ENCODE data around the gene BLID.

BLID gene

GRCh38 chr11:122103726-122104125 is 12.3 kb downstream of the BLID start:
- DNase-seq: no peak

DNA sequence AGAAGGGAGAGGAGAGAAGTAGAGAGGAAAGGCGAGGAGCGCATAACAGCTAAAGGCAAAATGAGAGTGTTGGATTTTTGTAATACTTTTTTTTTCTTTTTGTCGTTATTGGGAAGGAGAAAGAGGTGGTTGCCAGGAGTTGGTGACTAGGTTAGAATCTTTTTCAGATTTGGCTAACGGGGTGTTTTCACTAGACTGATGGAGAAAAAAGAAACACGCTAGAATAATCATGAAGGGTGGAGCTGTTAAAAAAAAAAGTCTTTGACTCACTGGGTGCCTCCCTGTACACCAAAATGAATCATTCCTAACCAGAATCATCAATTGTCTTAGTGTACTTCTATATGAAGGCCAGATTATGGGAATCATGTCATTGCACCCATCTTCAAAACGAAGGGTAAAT is 12.7 kb downstream of the BLID start:
- DNase-seq: no peak

DNA sequence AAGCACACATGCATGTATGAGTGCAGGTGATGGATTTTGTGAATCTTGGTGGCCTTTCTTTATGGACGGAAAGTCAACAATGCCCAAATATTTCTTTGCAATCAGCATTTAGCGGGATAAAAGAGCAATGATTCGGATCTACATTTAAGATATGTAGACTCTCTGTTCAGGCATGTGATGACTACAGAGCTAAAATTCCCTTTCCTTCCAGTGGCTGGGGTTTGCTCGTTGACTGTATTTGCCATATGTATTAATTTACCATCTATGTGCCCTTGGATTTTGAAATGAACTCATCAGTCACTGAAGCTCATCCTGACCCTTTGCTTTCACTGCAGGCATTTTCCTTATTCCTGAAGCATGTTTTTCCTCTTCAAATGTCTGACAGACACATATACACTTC is 13.6 kb downstream of the BLID start:
- DNase-seq: no peak

GRCh38 chr11:122101625-122102291 is 14.3 kb downstream of the BLID start:
- DNase-seq: no peak

GRCh38 chr11:122100756-122101080 is 15.3 kb downstream of the BLID start:
- DNase-seq: no peak

DNA sequence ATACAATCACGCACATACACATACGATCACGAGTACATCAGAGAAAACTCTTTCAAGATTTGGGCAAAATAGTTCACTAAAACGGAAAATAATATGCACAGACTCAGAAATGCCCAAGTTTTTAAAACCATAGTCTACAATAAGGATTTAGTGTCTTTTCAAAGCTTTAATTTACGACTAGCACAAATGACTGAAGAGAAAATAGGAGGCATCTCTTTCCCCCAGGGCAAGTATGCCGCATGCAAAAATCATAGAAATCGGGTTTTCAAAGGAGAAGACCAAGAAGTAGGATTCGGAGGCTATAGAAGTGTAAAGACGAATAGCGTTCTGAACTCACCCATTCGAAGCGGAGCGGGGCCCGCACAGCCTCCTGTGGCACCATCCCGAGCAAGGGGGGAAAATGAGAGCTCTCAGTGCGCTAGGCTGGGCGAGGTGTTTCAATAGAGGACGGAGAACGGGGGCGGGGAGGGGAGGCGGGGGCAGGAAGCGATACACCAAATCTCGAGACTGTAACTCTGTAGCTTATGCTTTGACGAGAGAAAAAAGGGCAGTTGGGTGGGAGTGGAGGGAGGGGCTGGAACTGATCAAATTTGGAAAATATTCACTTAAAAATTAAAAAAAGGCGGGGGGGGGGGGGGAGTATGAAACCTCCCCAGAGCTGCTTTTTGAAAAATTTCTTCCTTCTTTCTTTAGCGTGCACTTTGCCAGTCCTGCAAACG is 15.8 kb downstream of the BLID start:
- no peak for DNase-seq

DNA sequence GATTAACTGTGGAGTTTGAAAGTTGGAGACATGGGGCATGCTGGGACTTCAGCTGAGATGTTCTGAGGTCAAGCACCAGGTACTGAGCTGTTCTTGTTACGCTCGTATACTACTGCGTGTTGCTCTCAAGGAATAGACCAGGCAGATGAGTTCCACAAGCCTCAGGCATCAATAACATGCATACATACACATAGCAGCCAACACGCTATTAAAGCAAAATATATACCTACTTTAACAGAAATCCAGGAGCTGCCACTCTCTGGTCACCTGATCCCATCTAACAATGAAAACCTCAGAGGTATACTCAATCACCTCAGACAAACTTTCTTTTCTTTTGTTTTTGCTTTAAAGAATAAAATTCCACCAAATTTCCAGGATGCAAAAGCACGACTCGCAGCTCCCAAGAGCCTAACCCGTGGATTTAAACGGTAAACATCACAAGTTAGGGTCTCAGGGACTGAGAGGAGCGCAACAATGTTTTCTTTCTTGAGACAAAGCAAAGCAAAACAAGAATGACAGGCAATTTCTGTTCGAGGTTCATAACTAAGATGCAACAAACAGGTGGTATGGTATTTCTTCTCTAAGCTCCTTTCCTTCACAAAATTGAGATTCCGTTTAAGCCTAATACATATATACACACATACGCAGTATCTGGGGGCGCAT is 16.5 kb downstream of the BLID start:
- no peak for DNase-seq

- DNase-seq: no peak
These were observed 17.6 kb downstream of the BLID start for GRCh38 chr11:122098261-122098980.

DNA sequence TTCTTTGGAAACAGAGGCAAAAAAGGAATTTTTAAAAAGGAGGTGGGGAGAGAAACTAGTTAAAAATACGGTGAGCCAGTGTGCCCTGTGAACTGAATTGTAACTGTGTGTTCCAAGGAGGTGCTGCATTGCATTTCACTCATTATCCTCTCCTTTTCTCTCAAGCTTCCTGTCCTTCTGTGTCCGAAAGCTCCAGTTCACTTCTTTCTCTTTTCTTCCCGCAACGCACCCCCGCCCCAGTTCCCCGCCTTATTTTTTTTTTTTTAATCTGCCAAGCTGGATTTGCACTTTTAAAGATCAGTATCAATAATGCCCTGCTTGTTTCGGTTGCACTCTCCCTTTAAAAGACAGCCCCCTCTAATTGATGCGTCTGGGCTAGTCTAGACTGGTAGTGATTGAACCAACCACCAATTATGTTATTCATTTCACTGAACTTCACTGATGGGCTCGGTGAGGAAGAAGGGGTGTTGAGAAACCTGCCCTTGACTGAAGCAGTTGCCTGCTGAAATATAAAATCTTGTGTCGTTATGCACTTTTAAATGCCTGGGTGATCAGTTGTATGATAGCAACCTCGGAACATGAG is 18.5 kb downstream of the BLID start:
- DNase-seq: no peak

GRCh38 chr11:122096272-122097112 is 19.5 kb downstream of the BLID start:
- DNase-seq: no peak

- DNase-seq: no peak
These were observed 20.2 kb downstream of the BLID start for GRCh38 chr11:122095681-122096262.

DNA sequence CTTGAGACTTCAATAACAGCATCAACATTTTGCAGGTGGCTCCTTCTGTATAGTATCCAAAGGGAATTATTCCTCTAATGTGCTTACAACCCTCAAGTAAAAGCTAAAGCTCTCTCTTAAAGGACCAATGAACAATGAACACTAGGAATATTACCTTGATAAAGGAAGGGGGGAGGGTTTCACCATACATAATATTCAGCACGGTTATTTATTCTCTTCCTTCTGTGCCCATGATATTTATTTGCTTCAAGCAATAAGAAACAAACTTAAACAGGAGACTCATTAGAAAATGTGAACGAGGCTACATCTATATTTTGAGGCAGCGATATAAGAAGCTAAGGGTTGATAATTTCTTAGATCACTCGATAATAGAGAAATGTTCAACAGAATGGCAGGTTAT is 21.2 kb downstream of the BLID start:
- no peak for DNase-seq

GRCh38 chr11:122093731-122094275 is 22.2 kb downstream of the BLID start:
- no peak for DNase-seq

GRCh38 chr11:122091835-122092234 is 24.2 kb downstream of the BLID start:
- no peak for DNase-seq

DNA sequence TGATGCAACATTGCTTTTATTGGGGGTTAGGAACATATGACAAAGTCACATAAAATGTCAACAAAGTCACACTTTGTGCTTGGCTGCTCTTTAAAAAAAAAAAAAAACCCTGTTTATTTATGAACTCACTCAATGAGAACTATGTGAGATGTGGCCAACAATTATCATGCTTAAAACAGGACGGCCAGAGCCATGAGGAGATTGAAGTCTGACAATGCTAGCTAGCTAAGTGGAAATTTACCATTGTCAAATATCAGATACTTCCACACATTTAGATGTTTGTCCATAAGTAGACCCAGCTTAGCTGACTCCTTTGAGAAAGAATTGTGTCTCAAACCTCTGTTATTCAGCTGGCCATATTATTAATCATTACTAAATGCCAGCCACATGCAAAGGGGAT is 26.9 kb downstream of the BLID start:
- no peak for DNase-seq

DNA sequence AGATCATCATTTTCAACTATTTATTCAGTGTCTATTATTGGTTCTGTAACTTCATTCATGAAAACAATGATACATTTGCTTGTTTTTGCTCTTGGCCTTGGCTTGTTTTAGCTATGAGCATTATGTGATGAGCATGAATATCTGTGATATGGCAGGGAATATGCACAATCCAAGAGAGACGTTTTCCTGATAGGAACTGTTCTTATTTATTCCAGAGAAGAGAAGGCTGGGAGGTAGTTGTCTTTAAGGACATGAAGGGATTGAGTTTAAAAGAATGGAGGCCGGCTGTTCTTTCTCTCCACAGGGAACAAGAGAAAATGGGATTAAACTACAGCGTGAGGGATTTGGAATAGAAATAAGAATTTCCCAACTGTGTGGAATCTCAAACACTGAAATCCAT is 30.3 kb downstream of the BLID start:
- DNase-seq: no peak

DNA sequence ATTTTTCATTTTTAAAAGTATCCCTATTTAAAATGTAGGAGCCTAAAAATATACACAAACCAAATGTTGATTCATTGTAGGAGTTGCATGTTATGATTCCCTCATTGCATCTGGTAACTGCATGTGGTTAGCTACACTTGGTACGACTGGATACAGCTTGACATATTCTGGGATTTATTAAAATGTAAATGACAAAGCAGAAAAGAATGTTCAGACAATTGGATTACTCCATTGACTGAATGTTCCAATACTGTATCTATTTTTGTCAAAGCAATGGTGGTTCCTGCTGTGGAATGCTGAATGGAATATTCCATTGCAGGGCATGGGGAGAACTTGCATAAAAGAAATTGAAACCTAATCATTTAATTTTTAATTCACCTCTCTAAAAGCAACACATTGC is 30.8 kb downstream of the BLID start:
- DNase-seq: no peak

- no peak for DNase-seq
These were observed 33.8 kb downstream of the BLID start for GRCh38 chr11:122082205-122082604.

DNA sequence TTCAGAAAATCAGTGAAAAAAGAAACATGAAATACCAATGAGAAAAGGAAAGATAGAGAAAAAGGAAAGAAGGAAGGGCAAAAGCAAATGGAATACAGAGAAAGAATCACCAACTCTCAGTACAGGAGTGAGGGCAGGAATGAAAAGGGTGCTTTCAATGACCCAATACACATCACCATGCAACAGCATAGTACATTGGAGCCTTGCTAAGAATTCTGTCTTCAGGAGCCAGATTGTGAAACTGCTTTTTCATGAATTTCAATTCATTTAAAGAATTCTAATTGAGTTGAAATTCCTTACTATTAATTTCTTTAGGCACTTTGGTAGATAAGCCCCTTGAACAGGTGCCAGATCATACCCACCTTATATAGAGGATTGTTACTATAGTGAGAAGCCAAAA is 34.9 kb downstream of the BLID start:
- no peak for DNase-seq

DNA sequence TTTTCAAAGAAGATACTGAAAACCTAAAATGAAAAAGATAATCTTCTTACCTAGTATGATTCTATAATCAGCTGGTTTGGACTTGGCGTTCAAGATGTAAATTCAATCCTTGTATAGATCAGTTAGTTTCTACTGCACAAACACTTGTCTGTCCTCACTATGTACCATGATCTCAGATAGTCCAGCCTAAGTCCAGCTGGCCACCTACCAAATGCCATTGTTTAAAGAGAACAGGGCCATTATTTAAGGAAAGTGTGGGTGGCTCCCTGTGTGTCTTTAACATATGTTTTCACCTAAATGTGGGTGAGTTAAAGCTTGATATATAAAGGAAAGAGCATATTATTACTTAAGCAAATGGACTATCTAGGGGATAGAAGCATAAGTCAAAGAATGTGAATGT is 38.6 kb downstream of the BLID start:
- no peak for DNase-seq

GRCh38 chr11:122076512-122077120 is 39.4 kb downstream of the BLID start:
- no peak for DNase-seq
